LNCAP (cell line): Measurements from ENCODE around the gene PDE9A.

Experiments used
- TF ChIP-seq, protein P1 (sequence below): fragments of 450-650 bp; IDR thresholded peaks from 2 replicates; pipeline ENCODE4 v1.5.1; 2017; ENCODE audit warnings: mild to moderate bottlenecking

The PDE9A gene

DNA sequence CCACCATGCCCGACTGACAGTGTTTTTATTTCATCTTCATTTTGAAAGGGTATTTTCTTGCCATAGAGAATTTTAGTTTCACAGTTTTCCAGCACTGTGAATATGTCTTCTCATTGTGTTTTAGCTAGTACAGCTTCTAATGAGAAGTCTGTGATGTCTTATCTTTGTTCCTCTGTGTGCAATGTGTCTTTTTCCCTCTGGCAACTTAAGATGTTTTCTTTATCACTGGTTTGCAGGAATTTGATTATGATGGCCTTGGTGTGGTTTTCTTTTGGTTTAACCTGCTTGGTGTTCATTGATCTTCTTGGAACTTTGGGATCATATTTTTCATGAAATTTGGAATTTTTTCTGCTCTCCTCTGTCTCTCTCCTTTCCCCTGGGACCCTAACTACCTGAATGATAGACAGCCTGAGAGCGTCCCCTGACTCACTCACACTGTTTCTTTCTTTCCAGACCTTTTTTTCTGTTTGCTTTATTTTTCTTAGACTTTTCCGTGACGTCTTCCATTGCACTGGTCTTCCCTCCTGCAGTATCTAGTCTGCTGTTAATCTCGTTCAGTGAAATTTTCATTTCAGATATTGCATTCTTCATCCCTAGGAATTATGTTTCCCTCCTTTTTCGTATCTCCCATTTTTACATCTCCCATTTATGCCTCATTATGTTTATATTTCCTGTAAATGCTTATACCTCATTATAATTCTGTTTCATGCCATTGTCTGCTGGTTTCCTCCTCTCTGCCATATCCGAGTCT is 48.5 kb downstream of the PDE9A start:
- TF ChIP-seq, protein P1, sequence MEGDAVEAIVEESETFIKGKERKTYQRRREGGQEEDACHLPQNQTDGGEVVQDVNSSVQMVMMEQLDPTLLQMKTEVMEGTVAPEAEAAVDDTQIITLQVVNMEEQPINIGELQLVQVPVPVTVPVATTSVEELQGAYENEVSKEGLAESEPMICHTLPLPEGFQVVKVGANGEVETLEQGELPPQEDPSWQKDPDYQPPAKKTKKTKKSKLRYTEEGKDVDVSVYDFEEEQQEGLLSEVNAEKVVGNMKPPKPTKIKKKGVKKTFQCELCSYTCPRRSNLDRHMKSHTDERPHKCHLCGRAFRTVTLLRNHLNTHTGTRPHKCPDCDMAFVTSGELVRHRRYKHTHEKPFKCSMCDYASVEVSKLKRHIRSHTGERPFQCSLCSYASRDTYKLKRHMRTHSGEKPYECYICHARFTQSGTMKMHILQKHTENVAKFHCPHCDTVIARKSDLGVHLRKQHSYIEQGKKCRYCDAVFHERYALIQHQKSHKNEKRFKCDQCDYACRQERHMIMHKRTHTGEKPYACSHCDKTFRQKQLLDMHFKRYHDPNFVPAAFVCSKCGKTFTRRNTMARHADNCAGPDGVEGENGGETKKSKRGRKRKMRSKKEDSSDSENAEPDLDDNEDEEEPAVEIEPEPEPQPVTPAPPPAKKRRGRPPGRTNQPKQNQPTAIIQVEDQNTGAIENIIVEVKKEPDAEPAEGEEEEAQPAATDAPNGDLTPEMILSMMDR, result no peak

DNA sequence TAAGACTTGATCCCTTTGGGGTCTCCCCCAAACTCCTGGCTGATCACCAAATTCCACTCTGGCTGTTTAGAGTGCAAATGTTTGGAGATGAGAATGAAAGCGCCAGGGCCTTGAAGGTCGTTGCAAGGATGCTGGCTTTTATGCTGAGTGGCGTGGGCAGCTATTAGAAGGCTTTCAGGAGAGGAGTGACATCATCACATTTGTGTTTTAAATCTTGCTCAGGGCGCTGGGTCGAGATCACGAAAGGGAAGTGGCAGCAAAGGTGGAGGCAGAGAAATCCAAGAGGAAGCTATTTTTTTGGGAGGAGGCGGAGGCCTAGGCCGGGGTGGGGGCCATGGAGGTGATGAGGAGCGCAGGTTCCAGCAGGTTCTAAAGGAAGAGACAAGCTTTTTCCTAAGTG is 49.3 kb downstream of the PDE9A start:
- TF ChIP-seq, protein P1, result no peak

DNA sequence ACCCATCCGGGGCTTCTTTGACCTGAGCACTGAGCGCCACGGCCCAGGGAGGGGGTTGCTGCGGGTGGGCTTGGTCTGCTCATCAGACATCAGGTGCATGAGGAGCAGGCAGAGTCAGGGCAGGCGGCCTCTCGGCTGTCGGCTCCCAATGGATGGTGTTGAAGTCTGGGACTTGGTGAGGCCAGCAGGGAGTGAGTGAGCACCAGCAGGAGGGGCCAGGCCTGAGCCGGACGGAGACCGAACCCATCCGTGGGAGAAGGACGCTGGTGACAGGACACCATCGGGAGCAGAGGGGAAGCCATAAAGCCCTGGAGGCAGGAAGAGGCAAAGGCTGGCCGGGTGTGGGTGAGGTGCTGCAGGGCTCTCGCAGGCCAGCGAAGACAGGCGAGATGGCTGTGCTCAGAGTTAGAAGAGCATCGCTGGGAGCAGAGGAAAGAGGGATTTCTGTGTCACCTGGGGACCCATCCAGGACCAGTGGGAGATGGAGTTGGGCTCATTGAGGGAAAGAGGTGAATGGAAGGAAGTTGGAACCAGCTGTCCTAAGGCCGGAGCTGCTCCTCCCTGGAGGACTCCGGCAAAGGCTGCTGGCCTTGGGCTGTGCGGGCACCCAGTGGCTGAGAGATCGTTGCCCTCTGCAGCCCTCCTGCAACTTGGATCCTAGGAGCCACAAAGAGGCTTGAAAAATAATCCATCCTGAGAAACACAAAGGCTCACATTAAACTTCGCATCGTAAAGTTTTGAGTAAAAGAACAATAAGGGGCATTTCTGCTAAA is 49.9 kb downstream of the PDE9A start:
- TF ChIP-seq, protein P1, result no peak

DNA sequence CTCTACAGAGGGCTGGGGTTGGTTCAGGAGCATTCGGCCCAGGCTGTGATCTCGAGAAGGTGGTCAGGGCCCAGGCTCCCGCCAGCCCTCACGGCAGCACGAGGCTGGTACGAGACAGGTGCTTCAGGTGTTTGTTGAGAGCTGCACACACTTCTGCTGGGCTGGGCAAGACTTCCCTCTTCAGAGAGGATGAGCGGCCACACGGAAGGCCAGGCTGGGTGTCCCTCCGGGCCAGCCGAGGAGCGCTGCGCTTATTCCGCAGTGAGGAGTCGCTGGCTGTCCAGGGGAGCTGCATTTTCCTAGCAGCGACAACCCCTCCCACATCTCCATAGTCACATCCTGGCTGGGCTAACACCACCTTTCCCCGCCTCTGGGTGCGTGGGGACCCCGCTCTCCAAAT is 50.5 kb downstream of the PDE9A start:
- TF ChIP-seq, protein P1, result no peak

DNA sequence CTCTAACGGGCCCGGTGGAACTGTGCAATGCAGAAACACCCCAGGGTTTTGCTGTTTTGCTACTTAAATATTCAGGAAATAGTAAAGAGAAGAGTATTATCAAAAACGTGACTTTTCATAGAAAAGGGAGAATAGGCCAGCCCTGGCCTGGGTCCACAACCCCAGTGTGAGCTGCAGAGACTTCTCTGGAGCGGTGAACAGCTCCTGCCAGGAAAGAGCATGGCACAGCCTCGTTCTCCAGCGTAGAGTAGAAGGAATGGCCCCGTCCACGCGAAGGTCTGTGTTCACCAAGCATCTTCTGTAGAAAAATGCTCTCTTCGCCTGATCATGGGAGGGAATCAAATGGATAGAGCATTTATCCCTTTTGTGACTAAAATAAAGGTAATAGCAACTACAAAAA is 51.4 kb downstream of the PDE9A start:
- TF ChIP-seq, protein P1, result no peak

DNA sequence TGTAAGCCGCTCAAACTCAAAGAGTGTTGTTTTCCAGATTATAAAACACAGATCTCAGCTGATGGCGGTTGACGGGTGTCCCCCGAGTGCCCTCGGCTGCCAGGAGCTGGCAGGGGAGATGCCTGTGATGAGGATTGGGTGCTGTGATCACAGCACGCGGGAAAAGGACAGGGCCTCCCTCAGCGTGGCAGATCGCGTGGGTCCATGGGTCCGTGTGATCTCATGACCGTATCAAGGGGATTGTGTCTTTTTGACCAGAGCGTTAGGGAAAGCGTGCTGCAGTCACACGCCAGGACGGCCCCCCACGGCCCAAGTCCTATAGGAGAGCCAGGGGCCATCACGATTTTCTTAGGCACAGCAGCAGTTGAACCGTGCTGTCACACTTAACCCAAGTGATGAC is 51.9 kb downstream of the PDE9A start:
- TF ChIP-seq, protein P1, result no peak

DNA sequence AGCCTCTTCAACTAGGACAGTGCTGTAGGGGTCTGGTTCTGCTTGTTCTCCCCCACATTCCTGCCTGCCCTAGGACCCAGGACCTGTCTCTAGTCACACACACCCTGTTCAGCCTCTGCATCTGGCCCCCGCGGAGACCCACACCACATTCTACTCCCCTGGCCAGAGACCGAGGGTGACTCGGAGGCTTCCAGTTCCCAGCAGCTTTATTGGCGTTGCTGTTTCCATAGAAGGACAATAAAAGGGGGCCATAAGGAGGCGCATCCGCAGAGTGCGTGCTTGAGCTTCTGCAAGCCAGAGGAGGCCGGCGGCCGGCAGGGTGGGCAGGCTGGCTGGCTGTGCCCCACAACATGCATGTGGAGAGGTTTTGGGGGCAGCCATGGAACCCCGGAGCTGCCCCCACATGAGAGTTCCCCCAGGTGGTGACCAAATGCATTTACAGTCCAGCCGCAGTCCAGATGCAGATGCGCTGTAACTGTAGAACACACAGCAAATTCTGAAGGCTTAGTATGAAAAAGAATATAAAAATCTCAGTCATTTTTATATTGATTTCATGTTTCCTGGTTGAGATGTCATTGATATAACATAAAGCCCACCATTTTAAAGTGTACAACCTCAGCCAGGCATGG is 52.4 kb downstream of the PDE9A start:
- TF ChIP-seq, protein P1, result no peak
